Muscle layer of duodenum (tissue), 2 donors: Measurements from ENCODE around the gene AFF3.

Source experiments
- H3K27ac ChIP-seq: one replicate; pipeline ENCODE4 v1.7.0; 2013; ENCODE audit warnings: mild to moderate bottlenecking, low read length
- H3K27me3 ChIP-seq: one replicate; pipeline ENCODE4 v1.7.0; 2013; ENCODE audit warnings: low read depth, mild to moderate bottlenecking, control low read depth, low read length
- H3K36me3 ChIP-seq, 2 donors: one replicate each; pipeline ENCODE4 v1.7.0; 2013; ENCODE audit warnings: low read length in 2 of 2, control low read depth in 1 of 2, mild to moderate bottlenecking in 1 of 2; ENCODE audit not compliant: insufficient read depth in 2 of 2, control insufficient read depth in 1 of 2
- H3K4me1 ChIP-seq, 2 donors: one replicate each; pipeline ENCODE4 v1.7.0; 2013; ENCODE audit warnings: low read length in 2 of 2, mild to moderate bottlenecking in 2 of 2, control low read depth in 1 of 2, moderate library complexity in 1 of 2; ENCODE audit not compliant: insufficient read depth in 2 of 2, control insufficient read depth in 1 of 2
- H3K4me3 ChIP-seq, 2 donors: one replicate each; pipeline ENCODE4 v1.7.0; 2013; ENCODE audit warnings: low read length in 2 of 2, low read depth in 1 of 2, mild to moderate bottlenecking in 1 of 2
- H3K9me3 ChIP-seq, 2 donors: one replicate each; pipeline ENCODE4 v1.7.0; 2013; ENCODE audit warnings: low read length in 2 of 2, control low read depth in 1 of 2, mild to moderate bottlenecking in 1 of 2; ENCODE audit not compliant: control insufficient read depth in 1 of 2
- donor health status: healthy.

The AFF3 gene

GRCh38 chr2:99824758-99825157 is 317.6 kb downstream of the AFF3 start:
- no peak overlapping the region for H3K4me3 ChIP-seq
- no peaks in the 10 kb centered on the region for H3K36me3 ChIP-seq
- H3K9me3 ChIP-seq = no peaks in the 10 kb centered on the region
- H3K27ac ChIP-seq = no peak overlapping the region
- no peaks in the 10 kb centered on the region for H3K4me1 ChIP-seq
- H3K27me3 ChIP-seq = no peaks in the 10 kb centered on the region

GRCh38 chr2:99822474-99823207 is 319.7 kb downstream of the AFF3 start:
- no peaks in the 10 kb centered on the region for H3K27me3 ChIP-seq
- no peak overlapping the region for H3K27ac ChIP-seq
- no peaks in the 10 kb centered on the region for H3K9me3 ChIP-seq

GRCh38 chr2:99821984-99822383 is 320.4 kb downstream of the AFF3 start:
- Histone ChIP-seq H3K27ac (no peak overlapping the region), H3K27me3 (no peaks in the 10 kb centered on the region), H3K4me1 (no peaks in the 10 kb centered on the region), H3K36me3 (no peaks in the 10 kb centered on the region), H3K9me3 (no peaks in the 10 kb centered on the region), H3K4me3 (no peak overlapping the region)

More at GRCh38 chr2:99822474-99823207, 319.7 kb downstream of the AFF3 start:
- Histone ChIP-seq H3K4me3 (no peak overlapping the region), H3K4me1 (no peaks in the 10 kb centered on the region), H3K36me3 (no peaks in the 10 kb centered on the region)

GRCh38 chr2:99821572-99821971 is 320.8 kb downstream of the AFF3 start:
- H3K27me3 ChIP-seq = no peaks in the 10 kb centered on the region
- no peak overlapping the region for H3K27ac ChIP-seq
- H3K4me1 ChIP-seq = no peaks in the 10 kb centered on the region
- no peaks in the 10 kb centered on the region for H3K36me3 ChIP-seq
- H3K9me3 ChIP-seq = no peaks in the 10 kb centered on the region
- no peak overlapping the region for H3K4me3 ChIP-seq

- no peaks in the 10 kb centered on the region for H3K27me3 ChIP-seq
- H3K4me3 ChIP-seq = no peak overlapping the region
- no peaks in the 10 kb centered on the region for H3K4me1 ChIP-seq
- no peak overlapping the region for H3K27ac ChIP-seq
- H3K36me3 ChIP-seq = no peaks in the 10 kb centered on the region
- H3K9me3 ChIP-seq = no peaks in the 10 kb centered on the region
Observed at GRCh38 chr2:99821039-99821438, 321.4 kb downstream of the AFF3 start.

- Histone ChIP-seq H3K36me3 (no peaks in the 10 kb centered on the region), H3K4me1 (no peaks in the 10 kb centered on the region), H3K4me3 (no peak overlapping the region), H3K9me3 (no peaks in the 10 kb centered on the region), H3K27me3 (no peaks in the 10 kb centered on the region), H3K27ac (no peak overlapping the region)
Observed at GRCh38 chr2:99819766-99820165, 322.6 kb downstream of the AFF3 start.

GRCh38 chr2:99818842-99819241 is 323.5 kb downstream of the AFF3 start:
- Histone ChIP-seq H3K36me3 (no peaks in the 10 kb centered on the region), H3K4me1 (no peaks in the 10 kb centered on the region), H3K27me3 (no peaks in the 10 kb centered on the region)

GRCh38 chr2:99816908-99817307 is 325.5 kb downstream of the AFF3 start:
- H3K27ac ChIP-seq = no peak overlapping the region
- no peaks in the 10 kb centered on the region for H3K27me3 ChIP-seq
- H3K4me3 ChIP-seq = no peak overlapping the region
- H3K4me1 ChIP-seq = no peaks in the 10 kb centered on the region
- H3K9me3 ChIP-seq = no peaks in the 10 kb centered on the region
- H3K36me3 ChIP-seq = no peaks in the 10 kb centered on the region

More at GRCh38 chr2:99818842-99819241, 323.5 kb downstream of the AFF3 start:
- Histone ChIP-seq H3K27ac (no peak overlapping the region), H3K9me3 (no peaks in the 10 kb centered on the region), H3K4me3 (no peak overlapping the region)

GRCh38 chr2:99812426-99812825 is 330.0 kb downstream of the AFF3 start:
- Histone ChIP-seq H3K27me3 (no peaks in the 10 kb centered on the region), H3K4me1 (no peaks in the 10 kb centered on the region), H3K9me3 (no peaks in the 10 kb centered on the region), H3K4me3 (no peak overlapping the region), H3K27ac (no peak overlapping the region), H3K36me3 (no peaks in the 10 kb centered on the region)

- Histone ChIP-seq H3K4me3 (no peak overlapping the region), H3K27ac (no peak overlapping the region), H3K36me3 (no peaks in the 10 kb centered on the region), H3K9me3 (no peaks in the 10 kb centered on the region), H3K4me1 (no peaks in the 10 kb centered on the region), H3K27me3 (no peaks in the 10 kb centered on the region)
Observed at GRCh38 chr2:99811544-99811943, 330.8 kb downstream of the AFF3 start.

- Histone ChIP-seq H3K9me3 (no peaks in the 10 kb centered on the region), H3K4me1 (no peaks in the 10 kb centered on the region), H3K27me3 (no peaks in the 10 kb centered on the region)
Observed at GRCh38 chr2:99810225-99810624, 332.2 kb downstream of the AFF3 start.

More at GRCh38 chr2:99810225-99810624, 332.2 kb downstream of the AFF3 start:
- no peaks in the 10 kb centered on the region for H3K36me3 ChIP-seq
- no peak overlapping the region for H3K27ac ChIP-seq
- no peak overlapping the region for H3K4me3 ChIP-seq
